ENCODE measurements around the gene PTGDR2.

- TF ChIP-seq CTCF (IDR thresholded peaks at IDR 0.05; ENCODE audit: insufficient read depth, low read length, poor library complexity, severe bottlenecking) (no peak), EZH2phosphoT487 (conservative IDR thresholded peaks at IDR 0.05; ENCODE audit: low read length) (no peak)
These were observed 41.7 kb upstream of the PTGDR2 start for GRCh38 chr11:60897496-60897895.

Data from SU-DHL-6 (cell line).